Measurements from ENCODE around the gene HADHA. TPM values are rescaled to one million over a fixed set of nuclear protein-coding genes. Genes with fewer than 3 reads are reported as not detected.
A peak's percentile ranks its signal among the peaks of the same experiment; 100 is the strongest.

Gene HADHA
- total RNA-seq, 1 experiment from 2014 or later, result 101 TPM

GRCh38 chr2:26144953-26145680, 99.3 kb downstream of the HADHA start:
- Histone ChIP-seq H3K4me2 (ENCODE audit: low read length) (peak overlapping the region; percentile 11; the same call in 1 of the 2 replicates), H3K9me3 (ENCODE audit: control insufficient read depth in 1 of 2, insufficient read depth in 1 of 2, low read depth in 1 of 2, low read length in 2 of 2) (no peaks in the 10 kb centered on the region), H4K20me1 (ENCODE audit: insufficient read depth) (no peaks in the 10 kb centered on the region), H3K4me3 (replicated peaks in 1 of 2; ENCODE audit: low read depth in 1 of 2, low read length in 2 of 2) (no peak overlapping the region), H3K9ac (ENCODE audit: low read length) (no peak overlapping the region), H3K4me1 (ENCODE audit: control insufficient read depth in 1 of 2, insufficient read depth in 2 of 2, low read length in 2 of 2) (peaks cover 3% of the 10 kb centered on the region in 2 experiments; a peak in 1 of 4 replicates), H3K79me2 (ENCODE audit: insufficient read depth, low read length) (no peaks in the 10 kb centered on the region), H3K27me3 (ENCODE audit: insufficient read depth, low read length) (no peaks in the 10 kb centered on the region), H3K36me3 (ENCODE audit: control insufficient read depth in 1 of 2, insufficient read depth in 2 of 2, low read length in 2 of 2) (no peaks in the 10 kb centered on the region), H2AFZ (ENCODE audit: low read depth, low read length, poor library complexity, severe bottlenecking) (no peak overlapping the region), H3K9me2 (ENCODE audit: insufficient read depth) (no peaks in the 10 kb centered on the region), H3K27ac (ENCODE audit: low read depth, low read length) (no peak overlapping the region)
- no TSS peak for BruUV-seq (replicated peaks)
- intact Hi-C loops (cut with micrococcal nuclease), result loop anchor here (1.0 to 5.0 kb wide), 5 partner anchors 56 to 322 kb away; no protein-coding TSS in a partner anchor
- ATAC-seq (peak; percentile 83), DNase-seq (ENCODE audit: low read depth, low spot score) (peak; percentile 60)
- ChIA-PET POLR2A (no interaction called here), RAD21 (ENCODE audit: low non-redundant PET in 1 of 2, low total read pairs in 2 of 2, uncharacterized antibody in 2 of 2, unreplicated experiment in 2 of 2) (interaction anchor here in 1 of 2 experiments (1.4 kb wide), 1 partner anchor 154 kb away, joined by 3 read pairs; no protein-coding TSS in a partner anchor), CTCF (interaction anchor here (0.6 to 3.7 kb wide), 10 partner anchors 17 to 293 kb away, joined by 3 to 34 read pairs (median 3); partner anchors contain the start of gene KIF3C)
- TF ChIP-seq FOSL1 (IDR thresholded peaks at IDR 0.05; ENCODE audit: low read depth) (no peak), ZBTB33 (IDR thresholded peaks at IDR 0.05; ENCODE audit: extremely low read depth, insufficient replicate concordance, low read length) (no peak), CTCF (IDR thresholded peaks at IDR 0.05 in 2 of 3, conservative IDR thresholded peaks at IDR 0.05 in 1 of 3; ENCODE audit: borderline replicate concordance in 1 of 3, insufficient read depth in 1 of 3, low read depth in 2 of 3, low read length in 2 of 3) (peak; percentile 75 to 92 (median 85)), RAD21 (IDR thresholded peaks at IDR 0.05; ENCODE audit: low read depth) (peak; percentile 96)

Measured in HCT116 (cell line).